HG03342 (cell line): ENCODE measurements around the gene MKI67.
"Not testable (repeated sequence)": the region's sequence is repeated elsewhere in the genome, so short reads cannot be mapped to it uniquely, and the experiment has no call there.

Source experiments
- ATAC-seq: cut with Tn5 transposase; IDR thresholded peaks from one replicate; pipeline ENCODE4 v1.9.1; 2021; ENCODE audit warnings: mild to moderate bottlenecking, moderate library complexity; ENCODE audit not compliant: unreplicated experiment

The MKI67 gene, protein sequence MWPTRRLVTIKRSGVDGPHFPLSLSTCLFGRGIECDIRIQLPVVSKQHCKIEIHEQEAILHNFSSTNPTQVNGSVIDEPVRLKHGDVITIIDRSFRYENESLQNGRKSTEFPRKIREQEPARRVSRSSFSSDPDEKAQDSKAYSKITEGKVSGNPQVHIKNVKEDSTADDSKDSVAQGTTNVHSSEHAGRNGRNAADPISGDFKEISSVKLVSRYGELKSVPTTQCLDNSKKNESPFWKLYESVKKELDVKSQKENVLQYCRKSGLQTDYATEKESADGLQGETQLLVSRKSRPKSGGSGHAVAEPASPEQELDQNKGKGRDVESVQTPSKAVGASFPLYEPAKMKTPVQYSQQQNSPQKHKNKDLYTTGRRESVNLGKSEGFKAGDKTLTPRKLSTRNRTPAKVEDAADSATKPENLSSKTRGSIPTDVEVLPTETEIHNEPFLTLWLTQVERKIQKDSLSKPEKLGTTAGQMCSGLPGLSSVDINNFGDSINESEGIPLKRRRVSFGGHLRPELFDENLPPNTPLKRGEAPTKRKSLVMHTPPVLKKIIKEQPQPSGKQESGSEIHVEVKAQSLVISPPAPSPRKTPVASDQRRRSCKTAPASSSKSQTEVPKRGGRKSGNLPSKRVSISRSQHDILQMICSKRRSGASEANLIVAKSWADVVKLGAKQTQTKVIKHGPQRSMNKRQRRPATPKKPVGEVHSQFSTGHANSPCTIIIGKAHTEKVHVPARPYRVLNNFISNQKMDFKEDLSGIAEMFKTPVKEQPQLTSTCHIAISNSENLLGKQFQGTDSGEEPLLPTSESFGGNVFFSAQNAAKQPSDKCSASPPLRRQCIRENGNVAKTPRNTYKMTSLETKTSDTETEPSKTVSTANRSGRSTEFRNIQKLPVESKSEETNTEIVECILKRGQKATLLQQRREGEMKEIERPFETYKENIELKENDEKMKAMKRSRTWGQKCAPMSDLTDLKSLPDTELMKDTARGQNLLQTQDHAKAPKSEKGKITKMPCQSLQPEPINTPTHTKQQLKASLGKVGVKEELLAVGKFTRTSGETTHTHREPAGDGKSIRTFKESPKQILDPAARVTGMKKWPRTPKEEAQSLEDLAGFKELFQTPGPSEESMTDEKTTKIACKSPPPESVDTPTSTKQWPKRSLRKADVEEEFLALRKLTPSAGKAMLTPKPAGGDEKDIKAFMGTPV (N-terminal part only)

DNA sequence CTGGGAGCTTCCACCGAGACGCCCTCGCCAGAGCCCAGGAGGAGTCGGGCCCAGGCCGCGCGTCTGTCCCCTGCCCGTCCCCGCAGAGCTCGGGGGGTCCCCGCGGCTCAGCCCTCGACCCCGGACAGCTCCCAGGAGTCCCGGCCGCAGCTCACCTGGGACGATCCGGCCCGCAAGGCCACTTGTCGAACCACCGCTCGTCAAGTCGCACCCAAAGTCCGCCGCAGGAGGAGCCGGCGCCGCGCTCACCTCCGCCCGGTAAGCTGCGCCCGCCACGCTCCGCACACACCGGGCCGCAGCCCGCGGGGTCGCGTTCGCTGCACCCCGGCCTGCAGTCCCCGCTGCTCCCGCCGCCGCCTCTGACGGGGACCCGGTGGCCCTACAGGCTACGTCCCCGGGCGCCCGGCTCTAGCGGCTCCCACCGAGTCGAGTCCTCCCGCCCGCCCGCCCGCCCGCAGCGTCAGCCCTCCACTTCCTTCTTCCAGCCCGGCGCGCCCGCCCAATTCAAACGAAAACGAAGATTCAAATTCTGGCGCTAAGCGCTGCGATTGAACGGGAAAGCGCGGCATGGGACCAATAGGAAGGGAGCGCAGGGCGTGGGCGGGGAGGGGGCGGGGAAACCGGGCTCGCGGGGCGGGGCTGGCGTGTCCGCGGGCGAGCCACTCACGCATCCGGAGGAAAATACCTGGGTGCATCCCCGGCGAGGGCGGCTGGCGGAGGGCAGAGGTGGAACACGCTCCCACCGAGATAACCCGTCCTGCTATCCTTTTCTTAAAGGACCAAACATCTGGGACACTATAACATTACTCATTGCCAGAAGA, at the start of gene MKI67:
Gene MKI67, minus strand, starts transcription at position 480 of the 821 bp plus-strand sequence. CDS start 756 bp downstream, outside the sequence.
- ATAC-seq, result peak; percentile 87

DNA sequence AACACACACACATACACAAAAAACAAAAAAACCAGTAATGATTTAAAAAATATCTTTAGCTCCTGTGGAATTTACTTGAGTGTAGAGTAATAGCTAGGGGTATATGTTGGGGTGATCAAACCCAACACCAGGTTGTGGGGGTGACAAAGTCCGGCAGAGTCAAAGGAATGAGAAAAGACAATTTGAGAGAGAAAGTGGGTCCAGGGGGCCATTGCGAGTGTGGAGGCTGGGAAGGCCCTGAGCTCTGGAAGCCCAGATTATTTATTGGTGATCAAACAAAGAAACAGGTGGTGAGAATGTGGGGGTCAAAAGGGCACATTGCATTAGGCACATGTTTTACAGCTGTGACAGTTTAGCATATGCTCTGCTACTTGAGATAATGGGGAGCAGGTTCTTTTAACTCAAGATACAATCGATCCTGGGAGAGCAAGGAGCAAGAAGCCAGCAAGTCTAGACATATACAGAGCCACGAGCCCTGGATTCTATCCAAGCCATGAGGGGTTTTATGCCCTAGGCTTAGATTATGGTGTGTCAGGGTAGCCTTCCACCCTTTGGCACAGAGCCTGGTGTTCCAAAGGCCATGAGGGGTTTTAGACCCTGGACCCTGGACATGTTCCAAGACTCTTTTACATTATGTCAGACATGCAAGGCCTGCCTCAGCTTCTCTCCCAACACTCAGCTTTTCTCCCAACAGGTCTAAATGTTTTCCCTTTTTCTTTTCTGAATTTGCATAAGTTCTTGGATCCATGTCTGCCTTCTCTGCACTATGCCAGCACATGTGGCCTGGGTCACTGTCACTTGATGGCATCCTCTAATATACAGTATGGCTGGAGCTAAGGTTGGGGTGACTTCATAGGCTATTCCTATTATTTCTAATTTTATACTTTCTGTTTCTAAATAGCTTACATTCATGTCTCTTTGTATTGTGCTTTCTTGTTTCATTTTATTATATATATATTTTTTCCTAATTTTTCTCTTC, 48.6 kb upstream of the MKI67 start:
- no peak for ATAC-seq

DNA sequence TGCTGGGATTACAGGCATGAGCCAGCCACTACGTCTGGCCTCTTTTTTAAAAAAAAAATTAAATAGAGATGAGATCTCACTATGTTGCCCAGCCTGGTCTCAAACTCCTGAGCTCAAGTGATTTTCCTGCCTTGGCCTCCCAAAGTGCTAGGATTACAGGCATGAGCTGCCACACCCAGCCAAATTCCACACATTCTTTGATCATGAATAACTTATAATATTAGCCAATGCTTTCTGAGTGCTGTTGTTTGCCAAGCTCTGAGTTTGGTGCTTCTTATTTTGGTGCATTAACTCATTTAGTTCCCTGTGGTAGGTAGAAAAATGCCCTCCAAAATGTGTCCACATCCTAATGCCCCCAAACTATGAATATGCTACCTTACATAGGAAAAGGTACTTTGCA, 47.2 kb upstream of the MKI67 start:
- ATAC-seq, result no peak

DNA sequence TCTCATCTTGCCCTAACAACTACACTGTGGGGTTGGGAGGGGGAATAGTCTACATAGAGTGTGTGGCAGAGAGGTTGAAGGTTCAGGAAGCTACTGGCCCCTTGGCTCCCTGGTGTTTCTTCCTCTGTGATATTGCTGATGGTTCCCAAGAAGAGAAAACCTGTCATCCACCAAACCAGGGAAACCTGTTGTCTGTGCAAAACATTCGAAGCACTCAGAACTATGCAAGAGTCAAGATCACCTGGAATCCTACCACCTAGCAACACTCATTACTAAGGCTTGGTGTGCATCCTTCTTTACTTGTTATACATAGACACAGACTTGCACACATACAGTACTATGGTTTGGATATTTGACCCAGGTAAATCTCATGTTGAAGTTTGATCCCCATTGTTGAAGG, 46.5 kb upstream of the MKI67 start:
- ATAC-seq, result no peak

DNA sequence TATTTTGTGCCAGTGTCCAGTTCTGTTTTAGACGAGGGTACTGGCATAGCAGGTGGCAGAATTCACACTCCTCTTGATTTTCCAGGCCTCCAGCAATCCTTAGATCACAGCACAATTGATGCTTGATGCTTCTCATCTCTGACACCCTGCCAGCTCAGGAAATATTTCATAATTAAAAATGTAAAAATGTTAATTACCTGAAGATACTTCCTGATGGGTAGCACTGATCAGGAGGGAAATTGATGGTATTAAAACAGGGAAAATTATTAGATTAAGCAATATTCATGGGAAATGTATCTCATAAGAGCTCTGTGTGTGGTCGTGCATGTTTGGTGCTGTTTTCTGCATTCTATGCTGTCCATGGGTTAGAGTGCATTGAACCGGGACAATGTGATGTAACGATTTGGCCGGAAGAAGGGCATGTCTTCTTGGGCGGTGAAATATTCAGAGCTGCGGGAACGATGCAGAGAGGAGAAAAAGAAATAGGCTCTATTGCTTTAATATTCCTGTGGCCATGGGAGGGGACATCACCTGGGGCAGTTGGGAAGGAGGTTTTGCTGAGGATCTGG, 43.7 kb upstream of the MKI67 start:
- no peak for ATAC-seq

DNA sequence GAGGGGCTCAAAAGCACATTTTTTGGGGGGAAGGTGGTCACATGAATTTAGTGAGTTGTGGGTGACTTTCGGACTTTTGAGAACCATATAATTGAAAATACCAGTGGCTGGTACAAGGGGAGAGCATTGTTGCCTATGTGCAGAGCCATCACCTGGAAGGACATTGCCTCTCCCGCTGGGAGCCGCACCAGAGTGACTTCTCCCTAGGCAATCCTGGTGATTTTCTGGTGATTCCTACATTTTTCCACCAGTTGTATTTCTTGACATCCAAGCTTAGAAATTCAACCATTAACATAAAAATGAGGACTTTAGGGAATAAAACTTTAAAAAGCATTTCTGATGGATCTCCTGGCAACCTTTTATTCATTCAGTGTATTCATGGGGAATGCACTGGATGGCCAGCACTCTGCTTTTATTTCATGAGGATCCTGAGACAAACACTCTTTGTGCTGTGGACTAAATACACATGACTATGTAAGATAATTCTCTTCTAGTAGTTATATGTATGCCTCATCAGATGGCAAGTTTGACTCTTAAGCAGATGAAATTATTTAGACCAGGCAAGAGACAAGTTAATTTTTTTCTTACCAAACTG, 41.8 kb upstream of the MKI67 start:
- ATAC-seq, result no peak

DNA sequence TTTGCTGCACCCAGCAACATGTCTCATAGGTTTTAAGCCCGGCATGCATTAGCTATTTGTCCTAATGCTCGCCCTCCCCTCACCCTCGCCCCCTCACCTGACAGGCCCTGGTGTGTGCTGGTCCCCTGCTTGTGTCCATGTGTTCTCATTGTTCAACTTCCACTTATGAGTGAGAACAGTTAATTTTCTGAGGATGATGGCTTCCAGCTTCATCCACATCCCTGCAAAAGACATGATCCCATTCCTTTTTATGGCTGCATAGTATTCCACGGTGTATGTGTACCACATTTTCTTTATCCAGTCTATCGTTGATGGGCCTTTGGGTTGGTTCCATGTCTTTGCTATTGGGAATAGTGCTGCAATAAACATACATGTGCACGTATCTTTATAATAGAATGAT, 40.9 kb upstream of the MKI67 start:
- not testable (repeated sequence) for ATAC-seq

DNA sequence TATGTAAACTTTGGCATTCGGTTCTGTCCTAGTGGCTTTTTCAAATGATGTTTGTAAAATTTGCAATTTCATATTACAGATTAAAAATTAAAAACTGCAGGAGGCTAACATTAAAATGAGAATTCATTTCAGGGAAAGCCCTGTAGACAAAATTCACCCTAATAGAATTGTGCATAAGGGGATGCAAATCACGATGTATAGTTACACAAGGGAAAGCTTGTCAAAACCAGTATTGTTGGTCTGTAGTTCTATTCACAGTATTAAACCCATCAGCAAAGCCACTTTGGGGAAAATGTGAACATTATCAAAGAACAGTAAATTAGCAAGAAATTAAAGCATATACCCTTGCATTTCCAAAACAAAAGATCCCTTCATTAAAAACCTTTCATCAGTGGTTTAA, 39.9 kb upstream of the MKI67 start:
- no peak for ATAC-seq

DNA sequence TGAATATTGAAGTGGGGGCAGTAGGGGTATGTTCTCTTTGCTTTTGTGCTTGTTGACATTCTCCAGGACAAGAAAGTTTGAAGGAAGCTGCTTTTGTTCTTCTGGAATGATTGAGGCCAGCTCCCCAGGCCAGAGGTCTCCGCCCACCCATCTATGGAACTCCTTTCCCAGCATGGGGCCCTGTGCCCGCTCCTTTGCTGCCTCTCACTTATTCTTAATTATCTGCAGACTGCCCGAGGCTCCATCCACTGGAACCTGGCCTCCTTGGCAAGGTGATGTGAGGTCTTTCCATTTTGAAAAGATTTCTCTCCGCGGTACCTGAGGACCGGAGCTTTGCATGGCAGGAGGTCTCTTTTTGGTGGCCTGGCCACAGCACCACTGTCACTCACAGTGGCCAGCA, 39.3 kb upstream of the MKI67 start:
- no peak for ATAC-seq

DNA sequence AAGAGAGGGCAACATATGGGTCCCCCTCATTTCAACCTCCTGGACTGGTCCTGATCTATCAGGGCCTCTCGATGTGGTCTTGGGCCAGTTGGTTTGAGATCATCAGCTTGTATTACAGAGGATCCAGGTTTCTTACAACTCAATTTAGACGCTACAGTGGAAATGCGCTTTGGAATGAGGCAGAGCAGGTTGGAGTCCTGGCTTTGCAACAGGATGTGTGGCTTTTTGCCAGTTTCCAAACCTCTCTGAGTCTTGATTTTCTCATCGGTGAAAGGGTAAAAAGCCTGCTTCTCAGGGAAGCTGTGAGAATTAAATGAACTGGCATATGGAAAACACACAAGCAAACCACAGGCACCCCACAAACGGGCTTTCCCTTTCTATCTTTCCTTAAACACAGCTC, 37.5 kb upstream of the MKI67 start:
- ATAC-seq, result no peak

DNA sequence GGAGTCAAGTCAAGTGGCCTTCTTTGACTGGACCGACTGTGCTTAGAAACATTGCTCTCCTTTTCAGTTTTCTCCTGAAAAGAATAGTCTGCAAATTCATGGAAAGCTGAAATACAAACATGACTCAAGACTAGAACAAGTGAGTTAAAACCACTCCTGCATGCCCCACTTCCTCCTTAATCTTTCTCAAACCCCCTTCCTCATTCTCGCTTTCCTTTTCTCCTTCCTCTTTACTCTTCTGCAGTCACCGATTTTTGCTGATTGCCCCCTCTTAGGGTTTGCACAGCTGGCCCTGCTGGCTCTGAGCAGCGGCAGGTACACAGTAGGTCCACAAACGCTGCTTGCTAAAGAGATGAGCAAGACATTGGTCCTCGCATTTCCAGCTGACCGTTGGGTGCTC, 34.8 kb upstream of the MKI67 start:
- no peak for ATAC-seq

DNA sequence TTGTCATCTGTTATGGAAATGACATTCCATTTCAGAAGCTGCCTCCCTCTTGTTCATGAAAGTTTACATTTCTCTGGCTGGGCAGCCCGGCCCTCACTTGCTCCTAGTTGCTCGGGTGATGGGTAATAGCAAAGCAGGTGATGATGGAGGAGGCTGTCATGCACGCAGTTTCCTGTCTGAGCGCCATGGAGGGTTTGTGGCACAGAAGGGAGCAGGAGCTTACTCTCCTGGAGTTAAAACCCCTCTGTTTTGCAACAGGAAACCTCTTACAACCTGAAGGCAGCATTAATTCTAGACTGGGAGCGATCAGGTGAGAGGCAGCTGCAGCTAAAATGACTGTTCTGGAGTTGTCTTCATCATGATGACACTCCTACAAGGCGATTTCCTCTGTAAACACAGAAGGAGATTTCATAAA, 34.1 kb upstream of the MKI67 start:
- ATAC-seq, result no peak

DNA sequence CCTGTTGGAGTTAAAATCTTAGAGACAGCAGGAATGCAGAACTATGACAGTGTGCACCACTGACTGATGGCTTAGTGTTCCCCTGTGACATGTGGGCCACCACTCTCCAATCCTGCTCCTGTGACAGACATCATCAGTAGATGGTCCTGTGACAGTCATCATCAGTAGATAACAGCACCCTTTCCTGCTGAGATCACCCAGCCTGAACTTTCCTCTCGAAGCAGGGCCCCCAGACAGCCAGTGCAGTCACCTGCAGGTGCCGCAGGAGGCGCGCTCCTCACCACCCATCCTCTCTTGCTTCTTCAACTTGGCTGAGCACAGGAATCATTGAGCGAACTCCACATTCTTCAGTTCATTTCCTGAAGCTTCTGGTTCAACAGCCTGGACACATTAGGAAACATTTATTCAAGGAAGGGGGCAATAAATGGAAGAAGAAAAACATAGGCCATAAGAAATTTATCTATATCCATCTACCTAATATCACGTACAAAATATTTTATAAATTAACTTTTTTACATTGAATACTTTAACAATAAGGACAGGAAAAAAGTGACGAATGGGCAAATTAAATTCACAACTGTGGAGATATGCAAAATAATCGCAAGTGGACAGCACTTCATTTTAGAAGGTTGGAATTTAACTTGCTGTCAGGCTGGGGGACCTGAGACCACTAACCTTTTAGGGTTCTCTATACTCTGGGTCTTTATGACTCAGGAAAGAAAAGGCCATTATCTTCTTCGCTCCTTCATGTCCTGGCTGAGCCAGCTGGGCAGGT, 32.0 kb upstream of the MKI67 start:
- ATAC-seq, result no peak

DNA sequence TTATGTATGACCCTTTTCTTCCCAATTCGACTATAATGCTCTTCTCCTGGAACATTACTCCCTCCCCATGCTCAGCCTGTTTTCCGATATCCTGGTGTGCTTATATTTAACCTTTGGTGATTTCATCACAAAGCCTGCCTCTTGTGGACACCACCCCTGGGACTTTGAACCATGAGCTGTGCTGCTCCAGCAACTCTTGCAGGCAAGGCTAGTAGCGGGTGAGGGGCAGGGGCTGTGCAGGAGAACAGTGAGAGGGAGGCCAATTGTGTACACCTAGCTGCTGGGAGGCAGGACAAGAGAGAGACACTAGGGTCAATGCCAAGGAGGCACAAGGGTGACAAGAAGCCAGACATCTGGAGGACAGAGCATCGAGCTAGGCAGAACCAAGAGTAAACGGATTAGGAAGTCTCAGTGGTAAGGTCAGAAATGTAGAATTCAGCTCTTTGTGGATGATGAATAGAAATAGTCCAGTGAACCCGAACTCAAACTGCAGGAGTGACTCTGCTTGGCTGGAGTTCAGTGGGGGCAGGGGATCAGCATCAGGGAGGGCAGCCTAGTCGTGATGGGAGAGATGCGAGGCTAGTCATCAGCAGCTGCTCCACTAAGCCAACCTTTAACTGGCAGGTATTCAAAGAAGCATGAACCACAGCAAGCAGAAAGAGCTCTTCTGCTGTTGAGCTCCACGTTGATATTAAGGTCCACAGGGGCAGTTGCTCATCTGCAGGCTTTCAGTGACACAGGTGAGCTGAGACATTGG, 31.0 kb upstream of the MKI67 start:
- no peak for ATAC-seq

DNA sequence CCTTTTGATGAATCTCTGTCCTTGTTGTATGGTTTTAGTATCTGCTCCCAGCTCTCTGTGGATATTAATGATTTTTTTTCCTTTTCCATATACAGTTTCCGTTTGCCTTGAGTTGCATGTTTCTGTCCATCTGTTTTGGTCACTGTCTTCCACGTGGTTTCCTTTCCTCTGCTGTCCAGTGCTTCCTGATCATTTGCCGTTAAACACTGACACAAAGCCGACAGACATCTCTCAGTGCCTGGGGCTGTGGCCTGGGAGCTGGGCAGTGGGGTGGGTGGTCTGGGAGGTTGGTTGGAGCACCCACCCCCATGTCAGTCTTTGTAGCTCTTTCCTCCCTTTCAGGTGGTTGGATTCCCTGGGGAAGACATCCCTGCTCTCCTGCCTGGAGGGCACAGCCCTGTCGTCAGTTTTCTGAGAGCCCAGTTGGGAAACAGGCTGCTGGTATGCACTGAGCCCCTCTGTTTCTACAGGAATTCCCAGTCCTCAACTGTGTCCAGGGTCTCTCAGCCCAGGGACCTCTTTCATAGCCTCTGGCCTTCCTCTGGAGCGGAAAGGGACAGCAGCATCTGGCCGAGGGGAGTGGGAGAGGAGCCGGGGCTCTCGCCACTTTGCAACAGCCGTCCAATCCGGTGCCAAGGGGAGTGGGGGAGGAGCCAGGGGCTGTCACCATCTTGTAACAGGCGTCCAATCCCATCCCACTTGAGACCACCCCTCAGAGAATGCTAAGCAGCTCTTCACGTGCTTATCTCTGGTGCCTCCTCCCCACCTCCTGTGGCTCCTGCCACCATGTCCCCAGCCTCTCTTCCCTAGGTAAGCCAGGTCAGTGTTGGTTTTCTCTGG, 26.7 kb upstream of the MKI67 start:
- ATAC-seq, result no peak

DNA sequence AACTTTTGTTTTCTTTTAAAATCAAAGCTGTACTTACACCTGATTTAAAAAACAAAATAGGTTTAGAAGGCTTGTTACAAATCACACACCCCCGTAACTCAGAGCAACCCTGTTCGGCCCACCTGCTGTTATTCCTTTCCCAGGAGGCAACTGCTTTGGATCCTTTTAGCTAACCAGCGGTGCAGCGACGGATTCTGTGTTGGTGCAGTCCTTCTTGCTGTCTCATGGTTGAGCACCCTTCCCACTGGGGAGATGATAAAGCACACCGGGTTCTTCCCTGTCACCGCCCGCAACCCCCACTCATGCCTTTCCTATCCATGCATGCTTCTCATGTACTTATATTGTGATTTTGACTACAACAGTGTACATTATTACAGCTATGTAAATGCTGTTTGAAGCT, 24.8 kb upstream of the MKI67 start:
- ATAC-seq, result no peak
